ENCODE data around the gene NAV1.

Gene NAV1

DNA sequence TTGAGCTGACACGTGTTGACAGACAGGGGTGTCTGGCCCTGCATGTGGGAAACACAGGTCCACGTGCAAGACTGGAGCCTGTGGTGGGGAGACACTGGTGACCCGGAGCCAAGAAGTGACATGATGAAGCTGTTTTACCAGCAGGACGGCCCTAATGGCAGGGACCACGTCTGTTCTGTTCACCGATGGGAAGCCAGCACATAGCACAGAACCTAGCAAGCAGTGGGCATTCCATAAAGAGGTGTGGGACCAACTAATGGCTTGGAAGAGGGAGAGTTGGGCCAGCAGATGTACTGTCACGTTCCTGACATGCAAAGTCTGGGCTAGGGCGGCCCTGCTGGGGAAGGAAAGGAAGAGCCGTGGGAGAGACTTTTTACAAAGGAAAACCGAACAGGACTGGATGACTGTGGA, 15.3 kb downstream of the NAV1 start:
- no peak overlapping the region for H3K9ac ChIP-seq (ENCODE audit: low read length)
- H3K4me1 ChIP-seq (ENCODE audit: control insufficient read depth, insufficient read depth, low read length): peaks cover 53% of the 10 kb centered on the region

GRCh38 chr1:201554789-201555592, 16.1 kb downstream of the NAV1 start:
- Histone ChIP-seq H3K9me3 (ENCODE audit: control insufficient read depth, low read length) (no peaks in the 10 kb centered on the region), H3K4me1 (ENCODE audit: control insufficient read depth, insufficient read depth, low read length) (peaks cover 60% of the 10 kb centered on the region), H3K9ac (ENCODE audit: low read length) (no peak overlapping the region), H3K27me3 (replicated peaks; ENCODE audit: control insufficient read depth, insufficient read depth, low read length) (no peaks in the 10 kb centered on the region), H3K36me3 (ENCODE audit: control insufficient read depth, insufficient read depth, low read length, severe bottlenecking) (no peaks in the 10 kb centered on the region), H3K4me3 (ENCODE audit: low read length) (no peak overlapping the region)
- DNase-seq (ENCODE audit: low read depth): no peak

More for the DNA sequence above, 15.3 kb downstream of the NAV1 start:
- Histone ChIP-seq H3K4me3 (ENCODE audit: low read length) (no peak overlapping the region), H3K9me3 (ENCODE audit: control insufficient read depth, low read length) (no peaks in the 10 kb centered on the region), H3K36me3 (ENCODE audit: control insufficient read depth, insufficient read depth, low read length, severe bottlenecking) (no peaks in the 10 kb centered on the region), H3K27me3 (replicated peaks; ENCODE audit: control insufficient read depth, insufficient read depth, low read length) (no peaks in the 10 kb centered on the region)
- no peak for DNase-seq (ENCODE audit: low read depth)

DNA sequence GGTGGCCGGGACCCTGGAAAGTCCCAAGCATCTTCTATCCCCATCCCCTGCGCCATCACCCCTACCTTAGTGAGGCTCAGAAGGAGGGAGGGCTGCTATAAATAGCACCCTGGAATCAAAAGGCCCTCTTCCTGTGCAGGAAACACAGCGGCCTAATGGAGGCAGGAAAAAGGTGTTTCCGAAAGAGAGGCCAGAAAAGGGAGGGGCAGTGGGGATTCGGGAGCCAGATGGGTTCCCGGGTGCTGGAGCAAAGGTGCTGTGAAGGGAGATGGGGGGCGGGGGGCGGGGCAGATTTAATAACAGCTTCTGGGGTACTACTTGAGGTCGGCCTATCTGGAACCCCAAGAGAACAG, 16.6 kb downstream of the NAV1 start:
- H3K27me3 ChIP-seq (replicated peaks; ENCODE audit: control insufficient read depth, insufficient read depth, low read length): no peaks in the 10 kb centered on the region
- no peak for DNase-seq (ENCODE audit: low read depth)
- H3K9me3 ChIP-seq (ENCODE audit: control insufficient read depth, low read length): no peaks in the 10 kb centered on the region
- H3K36me3 ChIP-seq (ENCODE audit: control insufficient read depth, insufficient read depth, low read length, severe bottlenecking): no peaks in the 10 kb centered on the region
- H3K4me1 ChIP-seq (ENCODE audit: control insufficient read depth, insufficient read depth, low read length): peaks cover 66% of the 10 kb centered on the region
- H3K9ac ChIP-seq (ENCODE audit: low read length): no peak overlapping the region
- no peak overlapping the region for H3K4me3 ChIP-seq (ENCODE audit: low read length)

GRCh38 chr1:201556841-201557571, 18.1 kb downstream of the NAV1 start:
- DNase-seq (ENCODE audit: low read depth): peak; percentile 61
- Histone ChIP-seq H3K4me3 (ENCODE audit: low read length) (peak overlapping the region; percentile 27), H3K9me3 (ENCODE audit: control insufficient read depth, low read length) (no peaks in the 10 kb centered on the region), H3K36me3 (ENCODE audit: control insufficient read depth, insufficient read depth, low read length, severe bottlenecking) (no peaks in the 10 kb centered on the region), H3K9ac (ENCODE audit: low read length) (peak overlapping the region; percentile 50), H3K27me3 (replicated peaks; ENCODE audit: control insufficient read depth, insufficient read depth, low read length) (no peaks in the 10 kb centered on the region), H3K4me1 (ENCODE audit: control insufficient read depth, insufficient read depth, low read length) (peaks cover 74% of the 10 kb centered on the region)

GRCh38 chr1:201557572-201557958, 18.6 kb downstream of the NAV1 start:
- DNase-seq (ENCODE audit: low read depth): peak; percentile 69
- Histone ChIP-seq H3K9ac (ENCODE audit: low read length) (peak overlapping the region; percentile 48), H3K36me3 (ENCODE audit: control insufficient read depth, insufficient read depth, low read length, severe bottlenecking) (no peaks in the 10 kb centered on the region), H3K27me3 (replicated peaks; ENCODE audit: control insufficient read depth, insufficient read depth, low read length) (no peaks in the 10 kb centered on the region), H3K4me3 (ENCODE audit: low read length) (no peak overlapping the region), H3K9me3 (ENCODE audit: control insufficient read depth, low read length) (no peaks in the 10 kb centered on the region), H3K4me1 (ENCODE audit: control insufficient read depth, insufficient read depth, low read length) (peaks cover 74% of the 10 kb centered on the region)

DNA sequence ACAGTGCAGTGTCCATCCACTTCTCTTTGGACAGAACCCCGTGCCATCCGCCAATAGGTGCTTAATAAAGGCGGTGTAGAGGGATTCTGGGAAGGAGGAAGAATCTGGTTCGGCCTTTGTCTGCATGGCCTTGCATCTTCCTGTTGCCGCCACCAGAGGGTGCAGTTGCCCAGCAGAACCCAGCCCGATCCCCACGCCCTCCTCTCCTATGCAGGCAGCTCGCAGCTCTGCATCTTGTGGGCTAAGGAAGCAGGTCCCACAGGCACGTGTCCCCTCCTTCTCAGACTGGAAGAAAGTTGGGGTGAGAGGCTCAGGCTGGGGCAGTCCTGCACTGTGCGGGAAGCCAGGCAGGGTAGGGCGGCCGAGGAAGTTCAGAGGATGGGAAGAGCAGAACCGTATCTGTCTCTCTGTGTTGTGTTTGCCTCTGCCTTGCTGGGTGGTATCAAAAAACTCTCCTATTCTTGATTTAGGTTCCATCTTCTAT, 20.8 kb downstream of the NAV1 start:
- H3K9ac ChIP-seq (ENCODE audit: low read length): peak overlapping the region; percentile 82
- H3K4me1 ChIP-seq (ENCODE audit: control insufficient read depth, insufficient read depth, low read length): peaks cover 62% of the 10 kb centered on the region
- H3K36me3 ChIP-seq (ENCODE audit: control insufficient read depth, insufficient read depth, low read length, severe bottlenecking): no peaks in the 10 kb centered on the region
- peak; percentile 93 for DNase-seq (ENCODE audit: low read depth)
- no peaks in the 10 kb centered on the region for H3K27me3 ChIP-seq (replicated peaks; ENCODE audit: control insufficient read depth, insufficient read depth, low read length)
- H3K9me3 ChIP-seq (ENCODE audit: control insufficient read depth, low read length): no peaks in the 10 kb centered on the region
- no peak overlapping the region for H3K4me3 ChIP-seq (ENCODE audit: low read length)

GRCh38 chr1:201560328-201561194, 21.6 kb downstream of the NAV1 start:
- Histone ChIP-seq H3K4me1 (ENCODE audit: control insufficient read depth, insufficient read depth, low read length) (peaks cover 59% of the 10 kb centered on the region), H3K9me3 (ENCODE audit: control insufficient read depth, low read length) (no peaks in the 10 kb centered on the region), H3K36me3 (ENCODE audit: control insufficient read depth, insufficient read depth, low read length, severe bottlenecking) (no peaks in the 10 kb centered on the region), H3K9ac (ENCODE audit: low read length) (peak overlapping the region; percentile 82), H3K4me3 (ENCODE audit: low read length) (no peak overlapping the region), H3K27me3 (replicated peaks; ENCODE audit: control insufficient read depth, insufficient read depth, low read length) (no peaks in the 10 kb centered on the region)
- no peak for DNase-seq (ENCODE audit: low read depth)

DNA sequence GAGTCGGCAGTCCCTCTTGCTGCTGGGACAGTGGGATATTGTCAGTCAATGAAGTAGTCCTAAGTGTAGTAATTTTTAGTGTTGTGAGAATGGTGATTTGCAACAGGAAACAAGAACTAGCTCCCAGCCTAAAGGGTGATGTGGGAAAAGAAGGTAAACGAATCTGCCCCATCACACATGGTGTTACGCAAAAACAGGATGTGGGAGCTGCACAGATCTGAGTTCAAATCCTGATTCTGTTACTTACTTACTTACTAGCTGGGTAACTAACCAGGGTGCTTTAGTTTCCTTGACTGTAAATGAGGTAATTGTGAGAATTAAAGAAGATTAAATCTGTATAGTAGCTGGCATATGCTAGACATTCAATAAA, 22.3 kb downstream of the NAV1 start:
- Histone ChIP-seq H3K4me1 (ENCODE audit: control insufficient read depth, insufficient read depth, low read length) (peaks cover 59% of the 10 kb centered on the region), H3K9me3 (ENCODE audit: control insufficient read depth, low read length) (no peaks in the 10 kb centered on the region)
- no peak for DNase-seq (ENCODE audit: low read depth)

GRCh38 chr1:201561601-201562000, 22.7 kb downstream of the NAV1 start:
- H3K9me3 ChIP-seq (ENCODE audit: control insufficient read depth, low read length): no peaks in the 10 kb centered on the region
- no peaks in the 10 kb centered on the region for H3K36me3 ChIP-seq (ENCODE audit: control insufficient read depth, insufficient read depth, low read length, severe bottlenecking)
- DNase-seq (ENCODE audit: low read depth): peak; percentile 57
- H3K4me1 ChIP-seq (ENCODE audit: control insufficient read depth, insufficient read depth, low read length): peaks cover 56% of the 10 kb centered on the region
- H3K4me3 ChIP-seq (ENCODE audit: low read length): peak overlapping the region; percentile 32
- H3K27me3 ChIP-seq (replicated peaks; ENCODE audit: control insufficient read depth, insufficient read depth, low read length): no peaks in the 10 kb centered on the region
- peak overlapping the region; percentile 82 for H3K9ac ChIP-seq (ENCODE audit: low read length)

More for the DNA sequence above, 22.3 kb downstream of the NAV1 start:
- peak overlapping the region; percentile 82 for H3K9ac ChIP-seq (ENCODE audit: low read length)
- no peak overlapping the region for H3K4me3 ChIP-seq (ENCODE audit: low read length)
- H3K27me3 ChIP-seq (replicated peaks; ENCODE audit: control insufficient read depth, insufficient read depth, low read length): no peaks in the 10 kb centered on the region
- no peaks in the 10 kb centered on the region for H3K36me3 ChIP-seq (ENCODE audit: control insufficient read depth, insufficient read depth, low read length, severe bottlenecking)

DNA sequence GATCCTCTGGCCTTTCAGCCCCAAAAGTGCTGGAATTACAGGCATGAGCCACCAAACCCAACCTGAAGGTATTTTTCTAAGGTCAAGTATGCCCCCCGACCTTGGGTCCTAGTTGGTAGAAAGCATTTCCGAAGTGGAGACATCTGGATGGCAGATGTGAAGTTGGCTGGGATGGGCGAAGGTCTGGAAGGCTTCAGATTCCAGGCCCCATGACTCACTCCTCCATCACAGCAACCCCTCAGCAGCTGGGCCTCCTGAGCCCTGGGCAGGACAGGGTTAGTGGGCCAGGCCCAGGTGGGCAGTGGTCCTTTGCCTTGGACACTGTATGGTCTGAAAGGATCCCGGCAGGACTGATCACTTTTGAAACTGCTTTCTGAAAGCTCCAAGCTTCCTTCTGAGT, 23.3 kb downstream of the NAV1 start:
- no peaks in the 10 kb centered on the region for H3K27me3 ChIP-seq (replicated peaks; ENCODE audit: control insufficient read depth, insufficient read depth, low read length)
- no peaks in the 10 kb centered on the region for H3K9me3 ChIP-seq (ENCODE audit: control insufficient read depth, low read length)
- peaks cover 49% of the 10 kb centered on the region for H3K4me1 ChIP-seq (ENCODE audit: control insufficient read depth, insufficient read depth, low read length)
- DNase-seq (ENCODE audit: low read depth): peak; percentile 96
- peak overlapping the region; percentile 82 for H3K9ac ChIP-seq (ENCODE audit: low read length)
- H3K36me3 ChIP-seq (ENCODE audit: control insufficient read depth, insufficient read depth, low read length, severe bottlenecking): no peaks in the 10 kb centered on the region
- H3K4me3 ChIP-seq (ENCODE audit: low read length): no peak overlapping the region

Measured in adipocyte (in vitro differentiated cells).